IPS DF 6.9 (cell line): ENCODE data around the gene INPP5K.
"Not testable (repeated sequence)": the region's sequence is repeated elsewhere in the genome, so short reads cannot be mapped to it uniquely, and the experiment has no call there.

ENCODE experiments used
- DNase-seq: peaks from one replicate; pipeline ENCODE4 v3.0.0-alpha.2; 2013; ENCODE audit warnings: low read depth, low spot score
- H3K27ac ChIP-seq: one replicate; pipeline ENCODE4 v1.5.1; 2013; ENCODE audit warnings: low read length, control low read depth
- H3K27me3 ChIP-seq: 2 replicates; pipeline ENCODE4 v1.6.1; 2013; ENCODE audit warnings: mild to moderate bottlenecking, low read length; ENCODE audit not compliant: control insufficient read depth, insufficient read depth
- H3K36me3 ChIP-seq: 2 replicates; pipeline ENCODE4 v1.6.1; 2013; ENCODE audit warnings: low read length; ENCODE audit not compliant: control insufficient read depth, insufficient read depth
- H3K4me1 ChIP-seq: 2 replicates; pipeline ENCODE4 v1.6.1; 2013; ENCODE audit warnings: low read length; ENCODE audit not compliant: control insufficient read depth, insufficient read depth
- H3K4me3 ChIP-seq: 2 replicates; pipeline ENCODE4 v1.5.1; 2013; ENCODE audit warnings: mild to moderate bottlenecking, low read length
- H3K9me3 ChIP-seq: 2 replicates; pipeline ENCODE4 v1.6.1; 2013; ENCODE audit warnings: low read length, inconsistent platforms; ENCODE audit not compliant: control insufficient read depth, insufficient read depth
- WGBS: extraction: QIAGEN DNeasy Blood & Tissue Kit; methylation state at CpG from one replicate; pipeline ENCODE4 v1.1.7; 2013; ENCODE audit warnings: mixed read lengths, missing lambda C conversion rate; ENCODE audit not compliant: insufficient read length, insufficient coverage; 5-methylcytosine and 5-hydroxymethylcytosine counted together

INPP5K gene

DNA sequence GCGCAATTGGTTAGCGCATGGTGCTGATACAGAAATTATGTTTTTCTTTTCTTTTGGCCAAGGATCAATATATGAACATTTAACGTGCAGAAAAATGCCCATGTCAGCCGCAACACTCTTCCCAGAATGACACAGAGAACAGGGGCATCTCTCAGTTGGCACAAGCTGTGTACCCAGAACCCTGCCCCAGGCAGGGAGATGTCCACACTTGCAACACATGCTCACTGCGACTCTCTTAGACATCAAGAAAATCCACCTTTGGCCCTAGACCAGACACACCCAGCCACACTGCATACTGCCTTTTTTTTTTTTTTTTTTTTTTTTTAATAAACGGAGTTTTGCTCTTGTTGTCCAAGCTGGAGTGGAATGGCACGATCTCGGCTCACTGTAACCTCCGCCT, 29.2 kb upstream of the INPP5K start:
- Histone ChIP-seq H3K4me1 (no peaks in the 10 kb centered on the region), H3K27ac (no peak overlapping the region), H3K9me3 (no peaks in the 10 kb centered on the region), H3K27me3 (no peaks in the 10 kb centered on the region), H3K4me3 (no peak overlapping the region), H3K36me3 (peaks cover 5% of the 10 kb centered on the region)
- DNase-seq, result no peak
- WGBS, result no CpG with 5 or more reads among the region's 9 CpGs

DNA sequence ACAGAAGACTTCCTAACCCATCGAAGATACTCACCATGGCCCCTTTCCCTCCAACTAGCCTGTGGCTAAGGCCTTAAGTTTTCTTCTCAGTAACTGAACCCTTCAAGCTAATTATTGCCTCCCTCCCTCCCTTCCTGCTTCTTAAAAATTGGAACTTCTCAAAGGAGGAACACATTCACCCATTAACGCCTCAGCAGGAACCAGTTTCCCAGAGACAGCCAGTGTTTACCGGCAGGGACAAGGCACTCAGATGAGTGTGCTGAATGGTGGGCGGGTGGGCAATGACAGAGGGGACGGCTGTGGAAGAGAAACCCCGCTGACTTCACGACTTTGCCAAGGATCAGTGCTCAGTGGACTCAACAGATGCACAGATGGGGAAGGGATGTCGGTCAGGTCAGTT, 25.9 kb upstream of the INPP5K start:
- peaks cover 9% of the 10 kb centered on the region; the same call in 1 of the 2 replicates for H3K36me3 ChIP-seq
- no peak overlapping the region for H3K4me3 ChIP-seq
- no CpG with 5 or more reads among the region's 8 CpGs for WGBS
- H3K4me1 ChIP-seq, result no peaks in the 10 kb centered on the region
- no peak overlapping the region for H3K27ac ChIP-seq
- H3K27me3 ChIP-seq, result no peaks in the 10 kb centered on the region
- no peaks in the 10 kb centered on the region for H3K9me3 ChIP-seq
- DNase-seq, result no peak

GRCh38 chr17:1541367-1541904, 25.0 kb upstream of the INPP5K start:
- peaks cover 9% of the 10 kb centered on the region; the same call in 1 of the 2 replicates for H3K36me3 ChIP-seq
- DNase-seq, result no peak
- no peaks in the 10 kb centered on the region for H3K27me3 ChIP-seq
- H3K4me3 ChIP-seq, result no peak overlapping the region
- WGBS, result no CpG with 5 or more reads among the region's 4 CpGs
- H3K27ac ChIP-seq, result no peak overlapping the region
- H3K4me1 ChIP-seq, result no peaks in the 10 kb centered on the region
- no peaks in the 10 kb centered on the region for H3K9me3 ChIP-seq

- Histone ChIP-seq H3K4me1 (no peaks in the 10 kb centered on the region), H3K9me3 (no peaks in the 10 kb centered on the region), H3K27me3 (no peaks in the 10 kb centered on the region), H3K4me3 (no peak overlapping the region), H3K36me3 (peaks cover 9% of the 10 kb centered on the region; the same call in 1 of the 2 replicates), H3K27ac (no peak overlapping the region)
- no CpG with 5 or more reads among the region's 15 CpGs for WGBS
- DNase-seq, result no peak
Observed at GRCh38 chr17:1539811-1540210, 23.4 kb upstream of the INPP5K start.

DNA sequence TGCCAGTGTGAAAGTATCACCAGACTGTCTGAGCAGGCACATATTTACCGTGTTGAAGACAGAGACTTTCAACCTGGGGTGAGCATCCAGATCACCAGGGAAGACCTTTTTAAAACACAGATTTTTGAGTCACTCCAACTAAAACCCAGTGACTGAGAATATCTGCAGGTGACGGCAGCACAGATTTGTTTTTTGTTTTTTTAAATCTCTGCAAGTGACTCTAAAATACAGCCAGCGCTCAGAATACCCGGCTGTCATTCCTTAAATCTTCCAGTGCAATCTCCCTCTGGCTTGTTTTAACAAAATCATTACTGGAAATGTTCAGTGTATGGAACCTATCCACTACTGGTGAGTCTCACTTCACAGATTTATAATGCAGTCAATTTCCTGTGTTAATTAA, 19.3 kb upstream of the INPP5K start:
- H3K36me3 ChIP-seq, result peaks cover 9% of the 10 kb centered on the region
- H3K9me3 ChIP-seq, result no peaks in the 10 kb centered on the region
- no peak overlapping the region for H3K27ac ChIP-seq
- no peaks in the 10 kb centered on the region for H3K4me1 ChIP-seq
- H3K27me3 ChIP-seq, result no peaks in the 10 kb centered on the region
- no peak for DNase-seq
- no peak overlapping the region for H3K4me3 ChIP-seq
- no CpG with 5 or more reads among the region's 4 CpGs for WGBS

DNA sequence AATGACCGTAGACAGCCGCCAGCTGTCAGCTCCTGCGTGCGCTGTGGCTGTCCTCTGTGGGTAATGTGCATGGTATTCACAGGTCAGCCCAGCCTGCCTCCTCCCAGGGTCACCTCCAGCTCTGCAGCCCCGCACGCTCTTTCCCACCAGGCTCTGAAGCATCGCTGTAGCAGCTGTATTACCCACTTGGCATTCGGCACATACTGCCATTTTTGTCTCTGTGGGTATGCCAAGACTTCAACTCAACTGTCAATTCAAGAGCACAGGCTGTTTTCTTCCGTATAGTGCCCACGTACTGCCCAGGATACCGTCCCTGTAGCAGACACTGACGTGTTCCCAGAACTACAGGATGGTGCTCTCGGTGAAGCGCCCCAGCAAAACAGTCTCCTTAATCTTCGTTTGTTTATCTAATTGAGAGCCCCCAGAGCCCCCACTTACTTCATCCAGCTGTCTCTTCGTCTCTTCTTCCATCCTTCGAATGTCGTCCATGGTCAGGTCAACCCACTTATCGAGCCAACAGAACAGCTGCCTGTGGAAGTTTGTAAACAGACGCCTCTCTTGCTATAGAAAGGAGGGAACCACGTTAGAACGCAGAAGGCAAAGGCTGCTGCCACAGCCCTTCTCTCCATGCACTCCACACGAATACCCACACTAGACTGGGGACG, 17.4 kb upstream of the INPP5K start:
- DNase-seq, result no peak
- H3K4me3 ChIP-seq, result no peak overlapping the region
- no peak overlapping the region for H3K27ac ChIP-seq
- H3K27me3 ChIP-seq, result no peaks in the 10 kb centered on the region
- H3K4me1 ChIP-seq, result no peaks in the 10 kb centered on the region
- no CpG with 5 or more reads among the region's 24 CpGs for WGBS
- peaks cover 10% of the 10 kb centered on the region for H3K36me3 ChIP-seq
- no peaks in the 10 kb centered on the region for H3K9me3 ChIP-seq

- no peaks in the 10 kb centered on the region for H3K9me3 ChIP-seq
- H3K4me1 ChIP-seq, result no peaks in the 10 kb centered on the region
- WGBS, result no CpG with 5 or more reads among the region's 10 CpGs
- peaks cover 6% of the 10 kb centered on the region for H3K36me3 ChIP-seq
- H3K4me3 ChIP-seq, result no peak overlapping the region
- H3K27ac ChIP-seq, result no peak overlapping the region
- no peak for DNase-seq
- H3K27me3 ChIP-seq, result no peaks in the 10 kb centered on the region
Observed at GRCh38 chr17:1532836-1533602, 16.6 kb upstream of the INPP5K start.

- Histone ChIP-seq H3K36me3 (peaks cover 4% of the 10 kb centered on the region; the same call in 1 of the 2 replicates), H3K9me3 (no peaks in the 10 kb centered on the region), H3K27ac (no peak overlapping the region), H3K4me1 (no peaks in the 10 kb centered on the region), H3K4me3 (no peak overlapping the region), H3K27me3 (no peaks in the 10 kb centered on the region)
- no CpG with 5 or more reads among the region's 2 CpGs for WGBS
- DNase-seq, result no peak
Observed at GRCh38 chr17:1529863-1530262, 13.5 kb upstream of the INPP5K start.

DNA sequence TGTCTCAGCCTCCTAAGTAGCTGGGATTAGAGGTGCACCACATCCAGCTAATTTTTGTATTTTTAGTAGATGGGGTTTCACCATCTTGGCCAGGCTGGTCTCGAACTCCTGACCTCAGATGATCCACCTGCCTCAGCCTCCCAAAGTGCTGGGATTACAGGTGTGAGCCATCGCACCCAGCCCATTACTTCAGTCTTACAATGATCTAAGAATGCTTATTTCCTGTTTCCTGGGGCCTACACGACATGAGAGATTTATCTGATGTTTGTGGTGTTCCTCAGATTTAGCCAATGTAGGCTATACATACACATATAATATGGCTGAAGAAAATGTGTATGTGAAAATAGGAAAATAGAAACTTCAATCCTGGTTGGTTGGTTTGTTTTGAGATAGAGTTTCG, 10.5 kb upstream of the INPP5K start:
- not testable (repeated sequence) for H3K4me3 ChIP-seq, H3K27ac ChIP-seq, H3K4me1 ChIP-seq, H3K36me3 ChIP-seq, H3K9me3 ChIP-seq, DNase-seq, H3K27me3 ChIP-seq
- no CpG with 5 or more reads among the region's 4 CpGs for WGBS

DNA sequence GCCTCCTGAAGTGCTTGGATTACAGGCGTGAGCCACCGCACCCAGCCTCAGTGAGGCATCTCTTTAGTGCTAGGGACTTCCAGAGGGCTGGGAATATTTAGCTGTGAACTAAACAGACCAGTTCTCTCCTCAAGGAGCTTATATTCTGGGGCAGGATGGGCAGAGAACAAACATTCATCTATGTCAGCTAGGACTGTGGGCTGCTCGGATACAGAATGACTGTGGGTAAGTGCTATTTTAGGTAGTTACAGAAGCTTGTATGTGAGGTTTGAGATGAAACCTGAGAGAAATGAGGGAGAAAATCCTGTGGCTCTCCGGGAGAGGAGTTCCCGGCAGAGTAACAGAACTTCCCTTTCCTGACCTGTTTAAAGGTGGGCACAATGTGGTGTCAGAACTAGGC, 6.2 kb upstream of the INPP5K start:
- no peaks in the 10 kb centered on the region for H3K9me3 ChIP-seq
- H3K36me3 ChIP-seq, result no peaks in the 10 kb centered on the region
- DNase-seq, result no peak
- no peak overlapping the region for H3K27ac ChIP-seq
- no CpG with 5 or more reads among the region's 5 CpGs for WGBS
- H3K4me1 ChIP-seq, result no peaks in the 10 kb centered on the region
- no peaks in the 10 kb centered on the region for H3K27me3 ChIP-seq
- no peak overlapping the region for H3K4me3 ChIP-seq
